GM21717 (cell line): ENCODE results near the gene RIPK4.

Experiments used
- ATAC-seq: cut with Tn5 transposase; IDR thresholded peaks from one replicate; pipeline ENCODE4 v1.9.1; 2021; ENCODE audit warnings: mild to moderate bottlenecking, moderate library complexity; ENCODE audit not compliant: unreplicated experiment

The RIPK4 gene

DNA sequence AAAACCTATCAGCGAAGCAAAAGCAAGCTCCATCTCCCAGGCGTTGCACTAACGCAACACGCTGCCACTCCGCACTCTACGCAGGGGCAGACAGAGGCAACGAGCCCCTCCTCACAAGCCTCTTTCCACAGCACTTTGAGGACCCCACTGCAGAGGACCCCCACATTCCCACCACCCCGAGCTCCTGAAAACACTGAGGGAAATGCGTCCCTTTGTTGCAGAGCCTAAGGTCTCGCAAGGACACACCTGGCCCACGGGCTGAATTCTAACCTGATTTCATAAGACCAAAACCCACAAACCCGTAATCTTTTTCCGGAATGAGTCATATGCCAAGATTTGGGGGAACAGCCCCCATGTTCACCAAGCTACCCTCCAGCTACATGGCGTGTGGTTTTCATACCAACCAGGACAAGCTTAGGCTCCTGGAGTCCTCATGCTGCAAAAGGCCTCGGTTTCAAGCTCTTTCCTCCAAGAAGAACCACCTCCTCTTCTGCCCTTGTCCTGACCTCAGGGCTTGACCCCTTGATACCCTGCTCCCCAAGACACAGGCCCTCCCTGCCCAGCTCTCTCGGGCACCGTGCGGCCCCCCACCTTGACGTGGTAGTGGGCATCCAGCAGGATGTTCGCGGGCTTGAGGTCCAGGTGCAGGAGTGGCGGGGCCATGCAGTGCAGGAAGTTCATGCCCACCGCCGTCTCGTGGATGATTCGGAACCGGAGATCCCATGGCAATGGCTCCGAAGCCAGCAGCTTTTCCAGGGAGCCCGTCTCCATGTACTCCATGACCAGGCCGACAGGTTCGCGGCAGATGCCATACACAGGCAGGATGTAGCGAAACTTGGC, 10.7 kb downstream of the RIPK4 start:
- no peak for ATAC-seq

DNA sequence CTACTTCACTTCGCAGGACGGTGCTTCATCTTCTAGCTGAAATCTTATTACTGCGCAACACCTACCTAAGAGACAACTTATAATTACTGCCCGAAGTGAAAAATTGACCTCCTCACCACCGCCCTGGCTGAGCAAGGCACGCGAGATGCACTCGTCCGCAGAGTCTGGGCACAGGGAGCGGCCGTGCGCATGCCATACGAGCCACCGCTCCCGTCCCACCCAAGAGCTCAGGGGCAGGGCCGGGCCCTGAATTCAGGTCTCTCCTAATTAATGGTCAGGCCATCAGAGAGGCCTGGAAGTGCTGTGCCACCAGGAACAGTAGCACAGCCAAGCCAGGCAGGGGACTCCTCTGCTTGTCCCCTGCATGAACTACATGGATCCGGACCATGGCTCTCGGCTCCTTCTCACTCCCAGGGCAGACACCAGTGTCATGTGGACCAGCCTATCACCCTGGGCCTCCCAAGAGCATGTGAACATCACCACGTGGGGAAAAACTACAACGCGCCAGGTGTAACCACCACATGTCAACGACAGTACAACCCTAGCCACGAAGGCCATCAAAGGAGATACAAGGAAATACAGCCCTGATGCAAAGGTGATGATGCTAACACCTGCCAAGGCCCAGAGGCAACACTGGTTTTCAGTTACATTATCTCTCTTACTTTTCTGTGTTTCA, 11.5 kb downstream of the RIPK4 start:
- ATAC-seq: no peak

DNA sequence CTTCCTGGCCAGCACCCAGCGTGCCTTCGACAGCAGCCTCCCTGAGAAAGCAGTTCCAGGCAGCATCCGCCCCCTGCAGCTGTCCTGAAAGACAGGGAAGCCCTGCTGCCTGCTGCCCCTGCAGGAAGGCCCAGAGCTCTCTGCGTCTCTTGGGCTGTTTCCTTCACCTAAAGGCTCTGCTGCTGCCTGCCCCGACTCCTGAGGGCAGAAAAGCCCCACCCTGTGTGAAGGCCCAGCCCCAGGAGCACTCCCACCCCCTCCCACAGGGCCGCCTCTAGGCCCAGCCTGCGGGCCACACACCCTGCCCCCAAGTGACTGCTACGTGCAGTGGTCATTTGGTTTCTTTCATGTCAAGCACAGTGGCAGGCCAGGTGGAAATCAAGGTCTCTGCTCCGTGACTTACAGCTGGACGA, 12.4 kb downstream of the RIPK4 start:
- no peak for ATAC-seq

DNA sequence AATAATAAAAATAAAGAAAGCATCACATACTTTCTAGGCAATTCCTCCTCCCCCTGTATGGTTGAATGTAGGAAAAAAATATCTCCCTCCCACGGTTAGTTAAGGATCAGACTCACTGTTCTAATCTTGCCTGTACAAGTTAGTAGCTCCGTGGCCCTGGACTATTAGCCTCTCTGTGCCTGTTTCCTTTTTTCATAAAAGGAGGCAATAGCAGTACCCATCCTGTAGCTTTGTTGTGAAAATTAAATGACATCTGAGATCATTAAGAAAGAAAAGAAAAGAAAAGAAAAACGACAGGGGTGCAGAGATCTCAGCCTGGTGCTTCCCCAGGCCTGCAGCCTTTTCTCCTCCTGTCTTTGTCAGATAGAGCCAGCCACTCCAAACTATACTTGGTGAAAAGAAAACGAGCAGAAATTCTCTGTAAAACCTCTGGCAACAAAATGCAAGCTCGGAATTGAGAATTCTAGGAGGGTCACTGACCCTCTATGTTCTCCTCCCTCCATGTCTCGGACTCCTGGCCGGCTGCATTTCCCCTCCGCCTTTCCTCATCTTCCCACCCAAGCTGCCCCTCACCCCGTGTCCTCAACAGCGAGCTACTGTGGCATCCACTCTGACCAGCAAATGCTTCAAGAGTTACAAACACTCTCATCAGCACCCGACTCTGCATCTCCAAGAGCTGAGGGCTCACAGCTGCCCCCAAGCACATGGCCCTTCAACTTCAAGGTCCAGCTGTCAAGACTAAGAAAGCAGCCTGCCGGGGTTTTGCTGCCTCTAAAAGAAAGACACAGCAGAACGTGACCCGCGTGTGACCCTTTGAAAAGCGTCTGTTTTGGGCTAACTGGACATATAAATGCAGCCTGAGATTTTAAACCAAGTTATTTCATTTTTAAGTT, 13.6 kb downstream of the RIPK4 start:
- ATAC-seq: no peak

DNA sequence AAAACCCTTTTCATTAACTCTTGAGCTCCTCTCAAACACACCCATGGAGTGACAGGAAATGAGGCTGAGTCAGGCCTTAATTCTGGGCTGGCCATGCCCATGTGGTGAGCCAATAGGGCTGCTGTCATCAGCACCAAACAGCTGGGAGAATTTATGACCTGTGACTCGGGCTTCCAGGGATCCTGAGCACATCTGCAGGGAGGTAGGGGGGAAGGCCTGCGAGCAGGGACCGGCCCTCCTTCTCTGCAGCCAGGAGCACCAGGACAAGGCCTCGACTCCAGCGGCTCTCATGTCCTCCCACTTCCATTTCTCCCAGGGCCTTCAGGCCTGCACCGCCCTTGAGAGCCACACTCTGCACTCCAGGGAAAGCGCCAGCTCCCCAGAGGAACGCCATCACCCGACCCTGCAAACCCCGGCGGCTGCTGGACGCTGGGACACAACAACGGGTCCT, 14.6 kb downstream of the RIPK4 start:
- ATAC-seq: no peak

- ATAC-seq: no peak
Observed at GRCh38 chr21:41751611-41752011, 15.2 kb downstream of the RIPK4 start.

GRCh38 chr21:41750532-41751151, 16.2 kb downstream of the RIPK4 start:
- ATAC-seq: no peak

GRCh38 chr21:41750051-41750450, 16.8 kb downstream of the RIPK4 start:
- ATAC-seq: no peak

DNA sequence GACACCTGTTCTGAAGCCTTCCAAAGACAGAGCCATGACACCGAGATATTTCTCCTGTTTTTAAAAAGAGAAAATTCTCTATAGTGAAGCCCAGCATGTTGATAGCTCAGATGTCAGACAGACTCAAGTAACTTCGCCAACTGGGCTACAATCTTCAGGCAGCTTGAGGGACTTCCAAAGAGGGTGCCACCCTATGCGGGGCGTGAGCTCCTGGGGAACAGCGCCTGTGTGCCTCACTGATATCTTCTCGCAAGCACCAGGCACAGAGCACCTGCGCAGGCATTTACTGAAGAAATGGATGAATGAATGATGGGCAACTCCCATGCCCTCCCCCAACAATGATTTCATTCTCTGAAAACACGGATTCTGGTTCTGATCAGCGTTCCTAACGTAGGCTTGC, 17.6 kb downstream of the RIPK4 start:
- no peak for ATAC-seq

DNA sequence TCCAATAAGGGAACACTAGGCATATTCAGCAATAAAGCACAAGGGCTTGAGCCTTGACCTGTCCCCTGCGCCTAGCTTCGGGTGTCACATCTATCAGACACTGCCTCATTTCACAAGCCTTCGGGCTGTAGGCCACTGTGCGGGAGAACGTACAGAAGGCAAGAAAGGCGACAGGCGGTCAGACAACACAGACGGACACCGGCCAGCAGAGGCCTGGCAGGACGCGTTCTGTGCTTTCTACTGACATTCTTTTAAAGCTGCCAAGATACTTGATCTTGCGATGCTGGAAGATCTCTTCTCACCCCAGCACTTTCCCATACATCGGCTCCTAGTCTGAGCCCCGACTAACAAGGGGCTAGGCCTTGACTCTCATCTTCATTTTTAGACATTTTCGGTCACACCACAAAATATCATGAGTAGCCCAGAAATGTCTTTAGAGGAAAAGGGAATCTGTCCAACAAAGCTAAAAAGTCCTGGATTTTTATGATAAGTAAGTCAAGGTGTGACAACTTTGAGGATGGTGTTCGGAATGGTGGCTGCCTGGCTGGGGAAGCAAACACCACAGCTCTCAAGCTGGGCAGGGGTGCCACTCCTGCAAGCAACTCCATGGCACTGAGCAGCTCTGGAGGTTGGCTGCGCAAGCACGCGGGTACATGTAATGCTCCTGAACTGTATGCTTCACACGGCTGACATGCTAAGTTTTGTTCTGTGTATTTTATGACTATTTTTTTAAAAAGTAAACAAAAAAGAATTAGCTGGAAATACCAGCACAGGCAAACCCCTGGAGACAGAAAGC, 18.7 kb downstream of the RIPK4 start:
- no peak for ATAC-seq

DNA sequence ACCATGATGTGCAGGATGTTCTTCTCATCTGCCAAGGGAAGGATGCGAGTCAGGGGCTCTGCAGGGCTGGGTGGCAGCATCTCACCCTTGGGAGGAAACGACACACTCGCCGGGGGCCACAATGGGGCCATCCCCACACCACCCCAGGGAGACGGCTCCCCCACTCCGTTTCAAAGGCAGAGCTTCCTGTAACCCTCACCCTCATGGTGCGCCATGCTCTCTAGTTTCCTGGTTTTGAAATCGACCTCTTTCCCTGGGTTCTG, 20.2 kb downstream of the RIPK4 start:
- no peak for ATAC-seq

DNA sequence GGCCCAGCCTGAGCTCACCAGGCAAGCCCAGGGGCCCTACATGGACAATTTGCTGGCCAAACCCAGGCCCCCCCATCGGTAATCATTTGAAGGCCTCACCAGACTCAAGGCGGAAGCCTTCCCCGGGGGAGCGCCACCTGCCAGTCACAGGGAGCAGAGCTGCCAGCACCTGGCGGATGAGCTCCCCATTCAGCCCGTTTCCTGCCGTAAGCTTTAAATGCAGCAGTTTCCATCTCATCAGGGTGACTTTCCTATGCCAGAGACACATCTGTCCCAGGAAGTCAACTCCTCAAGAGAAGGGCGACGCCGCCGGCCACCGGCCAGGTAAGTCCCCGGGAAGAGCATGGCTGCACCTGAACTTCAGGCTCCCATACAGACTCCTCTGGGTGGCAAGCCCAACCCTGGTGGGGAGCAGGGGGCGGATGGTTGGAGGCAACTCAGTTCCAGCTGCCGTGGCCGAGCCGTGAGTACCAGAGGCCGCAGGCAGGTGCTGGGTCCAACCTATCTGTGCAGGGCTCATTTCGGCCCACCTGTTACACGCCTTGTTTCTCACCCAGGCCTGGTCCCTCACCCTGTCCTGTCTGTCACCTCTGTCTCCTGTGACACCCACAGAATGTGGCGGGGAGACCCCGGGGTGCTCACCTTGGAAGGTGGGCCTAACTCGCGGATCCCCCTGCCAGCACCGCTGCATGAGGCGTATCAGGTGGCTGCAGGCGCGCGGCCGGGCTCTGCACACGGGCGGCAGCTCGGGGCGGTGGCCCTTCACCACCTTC, 20.7 kb downstream of the RIPK4 start:
- ATAC-seq: no peak

DNA sequence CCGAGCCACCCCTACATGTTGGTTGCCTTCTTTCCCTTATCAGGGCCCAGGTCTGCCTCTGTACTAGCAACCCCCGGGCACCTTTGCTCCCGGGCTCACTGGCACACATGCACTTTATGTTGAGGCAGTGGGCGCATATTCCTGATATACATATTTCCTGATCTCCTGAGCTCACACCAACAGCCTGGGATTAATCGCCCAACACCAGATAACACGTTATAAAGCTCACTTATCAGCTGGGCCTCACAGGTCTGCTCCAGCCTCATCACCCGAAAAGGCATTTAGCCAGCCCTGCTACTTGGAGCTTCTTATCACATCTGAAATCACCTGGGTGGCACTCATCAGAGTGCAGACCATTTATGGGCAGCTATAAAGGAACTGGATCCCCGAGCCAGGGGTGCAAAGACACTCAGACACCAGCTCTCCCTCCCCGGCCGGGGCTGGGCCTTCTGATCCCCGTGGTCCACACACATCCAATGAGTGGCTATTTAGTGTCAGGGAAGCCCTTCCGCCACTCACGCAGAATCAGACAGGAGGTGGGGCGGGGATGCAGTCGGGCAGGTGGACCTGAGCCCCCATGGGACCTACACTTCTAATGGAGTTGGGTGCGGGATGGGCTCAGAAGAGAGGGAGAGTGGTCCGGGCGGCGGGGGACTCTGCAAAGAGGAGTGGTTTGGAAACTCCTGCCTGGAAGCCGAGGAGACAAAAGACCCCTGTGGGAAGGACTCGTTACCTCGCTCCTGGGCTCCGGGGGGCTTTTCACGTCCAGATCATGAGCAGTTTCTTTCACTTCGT, 21.6 kb downstream of the RIPK4 start:
- ATAC-seq: no peak

DNA sequence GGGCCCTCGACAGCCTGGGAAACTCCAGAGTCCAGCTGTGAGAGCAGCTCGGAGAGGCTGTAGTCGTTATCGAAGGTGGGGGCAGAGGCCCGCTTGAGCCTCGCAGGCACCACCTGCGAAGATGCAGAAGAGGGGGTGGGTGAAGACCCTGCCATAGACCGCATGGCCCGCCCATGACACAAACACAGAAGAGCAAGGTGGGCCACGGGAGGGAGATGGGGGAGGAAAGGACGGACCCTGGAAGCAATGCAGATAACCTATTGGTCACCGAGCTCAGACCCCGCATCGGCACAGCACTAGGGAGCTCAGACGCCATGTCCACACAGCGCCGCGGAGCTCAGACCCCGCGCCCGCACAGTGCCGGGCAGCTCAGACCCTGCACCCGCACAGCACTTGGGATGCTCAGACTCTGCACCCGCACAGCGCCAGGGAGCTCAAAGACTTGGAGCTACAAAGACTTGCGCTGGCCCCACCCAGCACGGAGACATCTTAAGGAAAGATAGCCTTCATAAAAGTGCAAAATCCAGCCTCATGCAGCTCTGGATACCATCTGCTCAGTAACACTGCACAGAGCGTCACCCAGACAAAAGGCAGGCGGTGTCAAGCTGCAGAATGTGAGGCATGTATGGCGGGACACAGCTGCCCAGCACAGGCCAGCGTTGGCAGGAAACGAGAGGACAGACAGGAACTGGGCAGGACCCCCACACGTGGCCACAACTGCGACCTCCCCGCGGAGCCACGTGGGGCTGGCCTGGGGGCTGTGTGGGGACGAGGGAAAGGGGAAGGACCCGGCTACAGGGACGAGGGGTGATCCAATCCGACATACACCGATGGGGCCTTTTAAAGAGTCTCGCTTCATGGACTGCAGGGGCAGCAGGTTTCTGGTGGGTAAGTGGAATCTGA, 22.6 kb downstream of the RIPK4 start:
- no peak for ATAC-seq

DNA sequence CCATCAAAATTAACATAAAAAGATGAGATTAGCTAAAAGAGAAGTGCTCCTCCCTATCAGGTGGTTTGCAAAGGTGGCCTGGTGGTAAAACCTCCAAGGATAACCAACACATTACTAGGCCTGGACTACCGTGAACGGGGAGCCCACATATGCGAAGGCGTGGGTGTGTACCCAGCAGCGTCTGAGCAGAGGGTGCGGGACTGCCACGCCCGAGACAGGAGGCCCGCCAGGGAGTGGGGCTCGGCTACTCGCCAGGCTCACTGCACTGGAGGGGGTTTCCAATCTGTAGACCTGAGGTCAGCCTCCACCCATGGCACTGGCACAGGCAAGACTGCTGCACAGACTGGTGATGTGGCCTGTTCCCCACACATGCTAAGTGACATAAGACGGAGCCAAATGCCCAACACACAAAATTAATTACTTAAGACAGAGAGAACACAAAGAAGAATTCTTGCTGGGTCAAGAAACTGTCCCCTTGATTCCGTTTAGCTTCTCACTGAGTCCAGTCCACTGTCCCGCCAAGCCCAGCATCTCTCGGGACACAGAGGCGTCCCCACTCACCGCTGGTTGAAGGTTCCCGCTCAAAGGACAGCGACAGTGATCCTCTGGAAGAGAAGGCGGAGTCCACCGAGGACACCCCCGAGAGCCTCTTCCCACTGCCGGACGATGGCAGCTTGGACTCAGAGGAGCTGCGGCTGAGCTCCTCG, 23.4 kb downstream of the RIPK4 start:
- no peak for ATAC-seq

DNA sequence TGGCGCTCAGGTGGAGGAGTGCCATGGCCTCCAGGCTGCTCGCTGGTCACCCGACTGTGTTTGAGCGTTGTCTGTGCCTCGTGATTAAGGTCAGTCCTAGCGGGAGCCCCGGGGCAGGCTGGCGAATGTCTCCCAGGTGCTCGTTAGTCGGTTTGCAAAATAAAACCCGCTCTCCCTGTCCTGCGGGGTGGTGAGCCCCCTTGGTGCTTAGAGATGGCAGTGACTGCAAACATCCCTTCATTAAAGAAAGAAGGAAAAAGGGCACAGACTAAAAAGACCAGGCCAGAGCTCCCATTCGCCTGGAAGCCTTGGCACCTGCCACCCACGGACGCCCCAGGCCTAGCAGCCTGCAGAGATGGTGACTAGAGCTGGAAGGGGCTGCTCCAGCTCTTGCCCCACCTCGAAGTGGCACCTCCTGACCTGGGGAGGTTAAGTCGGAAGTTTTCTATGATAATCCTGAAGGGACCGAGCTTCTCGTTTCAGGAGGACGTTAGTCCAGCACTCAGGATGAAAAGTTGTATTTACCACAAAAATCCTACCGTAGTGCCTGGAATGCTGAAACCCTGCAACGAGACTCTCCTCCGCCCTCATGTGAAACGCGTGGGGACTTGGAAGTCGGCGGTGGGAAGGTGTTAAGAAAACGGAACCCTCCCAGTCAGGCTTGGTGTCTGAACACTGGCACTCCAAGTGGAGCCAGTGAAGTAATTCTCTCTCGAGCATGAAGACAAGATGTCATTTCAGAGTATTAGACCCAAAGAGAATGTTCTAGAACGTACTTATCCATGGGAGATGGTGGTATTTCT, 24.6 kb downstream of the RIPK4 start:
- no peak for ATAC-seq
